ENCODE measurements around the gene ZMIZ1.

The ZMIZ1 gene

DNA sequence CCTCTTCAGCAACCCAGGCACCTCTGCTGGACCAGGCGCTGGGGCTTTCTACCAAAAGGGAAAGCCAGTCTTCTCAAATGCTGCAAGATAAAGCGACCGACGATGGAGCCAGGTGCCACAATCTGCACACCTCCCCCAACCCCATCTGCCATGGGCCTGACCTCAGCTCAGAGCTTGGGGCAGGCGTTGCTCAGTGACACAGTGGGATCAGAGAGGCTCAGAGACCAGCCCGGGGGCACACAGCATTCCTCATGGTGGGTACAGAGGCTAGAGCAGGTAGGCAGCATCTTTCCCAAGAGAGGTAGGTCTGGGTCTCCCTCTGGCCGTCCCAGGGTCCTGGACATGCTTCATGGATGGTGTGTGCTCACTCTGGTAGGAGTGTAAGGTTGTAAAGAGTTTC, 56.3 kb downstream of the ZMIZ1 start:
- no peak for DNase-seq

DNA sequence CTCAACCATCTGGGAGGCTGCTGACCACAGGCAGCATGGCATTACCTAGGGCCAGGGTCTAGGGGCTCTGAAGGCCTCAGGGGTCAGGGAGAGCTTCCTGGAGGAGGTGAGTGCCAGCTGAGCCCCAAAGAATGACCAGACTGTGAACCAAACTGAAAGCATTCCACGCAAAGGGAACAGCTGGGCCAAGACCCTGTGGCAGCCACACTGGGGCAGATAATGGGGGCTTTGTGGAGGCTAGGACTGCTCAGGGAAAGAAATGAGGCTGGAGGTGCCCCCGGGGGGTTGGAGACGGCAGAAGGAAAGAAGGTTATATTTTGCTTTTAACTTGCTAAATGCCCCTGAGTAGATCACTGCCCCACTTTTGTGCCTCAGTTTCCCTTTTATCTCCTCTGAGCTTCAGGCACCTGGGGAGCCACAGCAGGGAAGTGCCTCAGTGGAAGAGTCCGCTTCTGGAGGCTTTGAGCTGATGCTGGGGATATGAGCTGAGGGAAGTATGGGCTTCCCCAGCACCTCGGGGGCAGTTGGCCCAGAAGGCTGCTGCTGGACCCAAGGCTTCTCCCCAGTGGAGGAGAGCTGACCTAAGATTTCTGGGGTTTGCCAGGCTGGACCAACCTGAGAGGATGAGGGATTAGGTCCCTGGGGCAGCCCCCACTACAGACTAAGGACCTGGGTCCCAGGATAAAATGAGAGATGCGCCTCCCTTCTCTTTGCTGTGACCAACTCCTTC, 57.8 kb downstream of the ZMIZ1 start:
- DNase-seq: no peak

GRCh38 chr10:79127151-79127961, 58.6 kb downstream of the ZMIZ1 start:
- no peak for DNase-seq

DNA sequence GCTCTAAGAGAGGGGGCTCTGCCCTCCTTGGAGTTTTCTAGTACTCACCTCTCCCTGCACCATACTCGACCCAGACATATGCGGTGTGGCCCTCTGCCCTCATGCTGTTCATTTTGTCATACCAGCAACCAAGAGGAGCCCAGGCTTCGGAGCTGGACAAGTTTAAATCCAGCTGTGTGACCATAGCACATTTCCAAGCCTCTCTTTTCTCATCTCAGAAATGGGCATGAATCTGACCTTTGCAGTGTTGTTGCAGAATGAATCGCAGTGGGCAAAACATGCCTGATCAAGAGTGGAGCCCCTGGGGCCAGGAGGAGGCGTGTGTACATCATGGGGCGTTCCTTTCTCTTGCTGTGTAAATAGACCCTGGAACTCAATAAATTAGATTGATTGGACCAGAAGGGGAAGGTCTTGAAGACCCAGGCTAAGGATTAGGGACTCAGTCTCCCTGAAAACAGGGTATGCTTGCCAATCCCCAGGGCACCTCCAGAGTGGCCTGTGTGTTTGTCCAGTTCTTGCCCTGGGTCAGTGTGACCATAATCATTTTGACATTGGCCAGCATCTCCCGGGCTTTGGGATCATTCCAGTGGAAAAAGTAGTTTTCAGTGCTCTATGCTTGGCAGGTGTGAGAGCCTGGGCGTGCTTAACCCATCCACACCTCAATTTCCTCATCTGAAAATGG, 59.6 kb downstream of the ZMIZ1 start:
- no peak for DNase-seq

DNA sequence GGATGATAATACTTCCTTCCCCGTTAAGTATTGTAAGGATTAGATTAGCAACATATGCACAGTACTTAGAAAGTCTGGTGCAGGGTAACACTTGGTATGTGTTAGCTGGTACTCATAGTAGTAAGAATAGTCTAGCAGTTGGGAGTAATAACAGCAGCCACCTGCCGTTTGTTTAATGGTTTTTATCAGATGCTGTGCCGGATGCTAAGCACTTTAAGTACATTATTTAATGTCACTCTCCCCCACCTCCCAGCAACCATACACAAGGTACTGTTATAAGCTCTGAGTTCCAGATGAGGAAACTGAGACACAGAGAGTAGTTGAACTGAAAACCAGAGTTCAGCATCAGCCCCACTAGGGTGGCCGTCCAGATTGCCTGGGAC, 60.1 kb downstream of the ZMIZ1 start:
- no peak for DNase-seq

DNA sequence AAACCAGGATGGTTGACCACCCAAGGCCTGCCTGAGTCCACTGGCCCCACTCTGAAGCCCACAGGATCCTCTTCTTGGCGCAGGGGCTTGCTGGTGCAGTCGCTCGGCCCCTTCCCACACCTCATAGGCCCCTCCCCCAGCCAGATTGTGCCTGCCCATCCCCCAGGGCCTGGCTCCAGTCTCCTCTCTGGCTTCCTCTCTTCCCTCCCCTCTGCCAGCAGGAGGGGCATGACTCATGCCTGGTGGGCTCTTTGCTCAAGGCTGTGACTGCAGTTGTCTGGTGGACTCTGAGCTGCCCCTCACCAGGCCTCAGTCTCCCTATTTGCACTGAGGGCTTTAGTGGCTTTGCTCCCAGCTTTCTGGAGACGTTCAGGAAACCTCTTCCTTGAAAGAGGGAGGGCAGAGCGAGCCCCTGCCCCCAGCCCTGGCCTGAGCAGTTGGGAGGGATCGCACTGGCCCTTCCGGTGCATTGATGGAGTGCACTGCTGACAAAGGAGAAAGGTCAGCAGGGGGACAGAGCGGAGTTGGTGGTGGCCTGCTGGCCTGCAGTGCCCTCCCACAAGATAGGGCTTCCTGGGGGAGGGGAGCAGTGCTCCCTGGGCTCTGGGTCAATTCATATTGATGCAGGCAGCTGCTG, 60.7 kb downstream of the ZMIZ1 start:
- no peak for DNase-seq

DNA sequence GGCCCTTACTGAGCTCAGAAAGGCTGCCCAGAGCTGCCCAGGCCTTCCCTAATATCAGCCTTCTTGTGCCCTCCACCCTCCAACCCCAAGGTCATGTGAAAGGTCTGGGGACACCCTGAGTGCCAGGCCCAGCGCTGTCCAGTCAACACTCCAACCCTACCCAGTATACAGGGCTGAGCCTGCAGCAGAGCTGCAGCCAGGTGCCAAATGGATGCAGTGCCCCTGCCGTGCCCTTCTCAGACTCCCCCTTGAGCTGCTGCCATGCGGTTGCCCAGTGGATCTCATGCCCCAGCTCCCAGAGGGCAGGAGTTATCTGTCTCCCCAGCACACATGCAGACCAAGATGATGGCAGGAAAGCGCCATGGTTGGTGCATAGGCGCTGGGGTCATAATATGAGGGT, 61.5 kb downstream of the ZMIZ1 start:
- no peak for DNase-seq

DNA sequence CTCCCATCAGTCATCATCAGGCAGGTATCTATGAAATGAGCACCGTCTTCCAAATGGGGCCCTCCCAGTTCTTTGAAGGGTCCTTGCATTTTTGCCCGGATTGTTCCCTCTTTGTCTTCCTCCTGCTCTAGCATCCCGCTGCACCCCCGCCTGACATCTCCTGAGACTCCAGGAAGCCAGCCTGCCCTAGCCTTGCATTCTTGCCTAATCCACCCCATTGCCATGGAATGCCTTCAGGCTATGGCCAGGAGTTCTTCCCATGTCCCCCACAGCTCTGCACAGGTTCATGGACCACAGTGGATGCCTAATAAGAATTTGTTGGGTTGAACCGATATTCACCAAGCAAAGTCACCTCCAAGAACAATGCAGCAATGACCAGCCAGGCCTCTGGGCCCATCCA, 62.1 kb downstream of the ZMIZ1 start:
- no peak for DNase-seq

DNA sequence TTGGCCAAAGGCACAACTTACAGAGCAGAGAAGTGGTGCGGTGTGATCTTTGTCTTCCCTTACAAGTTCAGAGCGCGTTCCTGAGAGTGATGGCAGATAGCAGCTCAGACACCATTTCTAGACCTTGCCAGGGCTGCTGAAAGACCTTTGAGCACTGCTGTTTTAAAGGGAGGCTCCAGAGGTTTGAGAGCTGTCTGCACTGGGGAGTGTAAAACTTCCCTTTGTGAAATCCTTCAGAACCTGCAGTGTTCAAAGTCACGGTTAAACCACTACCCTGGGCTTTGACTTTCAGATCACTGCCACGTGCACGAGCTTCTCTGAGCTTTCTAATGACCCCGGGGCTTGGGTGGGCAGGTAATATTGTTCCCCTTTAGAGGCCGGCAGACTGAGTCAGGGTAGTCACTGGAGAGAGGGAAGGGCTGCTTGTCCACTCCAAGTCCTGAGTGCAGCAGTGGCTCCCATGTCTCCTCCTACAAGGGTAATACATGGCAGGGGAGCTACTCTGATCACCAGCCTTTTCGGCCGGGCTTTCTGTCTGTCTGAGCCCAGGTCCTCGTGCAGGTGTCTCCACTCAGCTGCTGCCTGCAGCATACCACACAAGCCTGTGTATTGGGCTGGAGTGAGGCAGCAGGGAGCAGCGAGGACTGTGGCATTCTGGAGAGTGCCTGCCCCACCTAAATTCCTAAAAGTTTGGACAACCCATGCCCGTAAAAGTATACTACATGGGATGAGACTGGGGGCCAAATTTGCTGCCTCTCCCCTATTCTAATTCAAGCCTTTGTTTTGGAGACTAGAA, 63.3 kb downstream of the ZMIZ1 start:
- DNase-seq: no peak

- DNase-seq: no peak
Observed at GRCh38 chr10:79132681-79133381, 64.1 kb downstream of the ZMIZ1 start.

DNA sequence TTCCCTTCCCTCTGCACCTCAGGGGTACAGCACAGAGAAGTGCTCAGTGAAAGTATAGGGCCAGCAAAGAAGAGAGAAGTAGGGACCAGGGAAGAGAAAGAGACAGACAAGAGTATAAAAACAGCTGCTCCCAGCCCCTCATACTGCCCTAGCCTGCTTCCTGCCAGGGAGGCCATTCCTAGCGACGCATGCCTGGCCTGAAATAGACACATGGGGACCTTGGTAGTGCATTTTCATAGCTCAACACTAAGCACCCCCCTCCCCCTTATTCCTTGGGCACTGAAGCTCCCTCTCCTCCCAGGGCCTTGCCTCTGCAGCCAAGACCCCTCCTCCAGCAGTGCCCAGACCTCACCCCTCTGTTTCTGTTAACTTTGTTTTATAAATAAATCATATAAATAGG, 64.7 kb downstream of the ZMIZ1 start:
- DNase-seq: no peak

GRCh38 chr10:79135790-79136189, 67.0 kb downstream of the ZMIZ1 start:
- DNase-seq: no peak

DNA sequence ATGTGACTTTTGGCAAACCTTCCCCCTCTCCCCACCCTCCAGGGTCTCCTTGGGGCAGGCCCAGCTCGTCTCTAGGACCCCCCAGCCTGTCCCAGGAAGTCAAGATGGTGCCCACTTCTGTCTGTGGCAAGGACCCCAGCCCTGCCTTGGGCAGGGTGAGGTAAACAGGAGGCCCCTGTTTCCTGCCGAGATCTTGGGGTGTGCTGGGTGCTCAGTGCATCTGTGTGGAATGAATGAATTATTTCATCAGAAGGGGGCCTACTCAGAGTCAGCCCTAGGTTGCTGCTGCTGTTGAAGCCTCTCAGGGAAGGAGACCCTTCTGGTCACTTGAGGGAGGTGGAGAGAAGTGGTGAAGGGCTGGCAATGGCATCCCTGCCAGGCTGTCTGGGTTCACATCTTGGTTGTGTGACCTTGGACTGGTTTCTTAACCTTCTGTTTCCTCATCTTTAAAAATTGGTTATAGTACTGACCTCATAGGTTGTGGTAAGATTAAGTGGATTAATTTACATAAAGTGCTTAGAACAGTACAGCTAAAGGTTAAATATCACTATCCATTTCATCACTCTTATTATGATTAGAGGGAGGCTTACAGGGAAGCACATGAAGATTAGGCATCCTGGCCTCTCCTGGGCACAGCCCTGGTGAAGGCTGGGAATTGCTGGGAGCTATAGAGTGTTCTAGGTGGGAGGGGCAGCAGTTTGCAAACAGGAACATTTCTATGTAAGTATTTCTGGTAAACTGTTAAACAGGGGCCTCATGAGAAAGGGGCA, 67.7 kb downstream of the ZMIZ1 start:
- no peak for DNase-seq

GRCh38 chr10:79137300-79137756, 68.6 kb downstream of the ZMIZ1 start:
- peak; percentile 60 for DNase-seq

DNA sequence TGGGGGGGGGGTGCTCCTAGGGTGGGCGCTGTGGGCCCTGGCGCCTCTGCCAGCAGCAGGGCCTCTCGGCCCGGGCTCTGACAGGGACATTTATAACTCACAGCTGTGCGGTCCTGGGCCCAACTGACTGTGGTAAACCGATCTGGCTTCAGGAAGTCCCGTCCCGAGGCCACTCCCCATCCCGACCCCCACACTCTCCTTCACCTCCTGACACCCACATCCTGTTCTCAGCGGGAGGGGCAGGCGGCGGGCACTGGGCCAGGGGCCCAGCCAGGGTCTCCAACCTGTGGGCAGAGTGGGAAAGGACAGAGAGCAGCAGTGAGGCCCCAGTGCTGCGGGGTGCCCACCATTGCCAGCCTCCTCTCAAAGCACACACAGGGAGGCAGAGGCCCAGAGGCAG, 69.1 kb downstream of the ZMIZ1 start:
- peak; percentile 76 for DNase-seq

DNA sequence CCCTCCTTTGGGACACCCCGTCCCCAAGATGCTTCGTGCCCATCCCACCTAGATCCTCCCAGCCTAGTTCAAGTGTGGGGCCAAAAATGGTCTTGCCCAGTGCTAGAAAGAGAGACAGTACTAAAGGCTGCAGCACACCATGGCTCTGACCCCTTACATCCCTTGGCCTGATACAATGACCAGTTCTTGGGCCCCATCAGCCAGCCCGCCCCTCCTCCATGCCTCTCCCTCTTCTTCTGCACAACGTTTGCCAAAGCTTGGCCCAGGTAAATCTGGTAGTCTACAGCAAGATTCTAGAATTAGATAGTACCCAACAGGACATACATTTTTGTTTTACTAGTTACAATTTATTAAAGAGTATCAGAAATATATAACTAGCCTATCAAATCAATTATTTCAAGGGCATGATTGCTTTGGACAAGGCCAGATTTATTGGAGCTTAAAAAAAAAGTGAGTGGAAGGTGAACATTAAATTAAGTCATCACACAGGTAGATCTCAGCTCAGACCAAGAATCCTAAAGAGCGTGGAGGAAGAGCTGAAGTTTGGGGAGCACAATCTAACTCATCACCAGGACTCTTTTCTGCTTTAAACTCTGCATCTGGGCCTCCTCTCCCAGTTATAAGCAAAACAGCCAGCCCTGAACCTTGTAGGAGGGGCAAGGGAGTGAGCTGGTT, 69.8 kb downstream of the ZMIZ1 start:
- DNase-seq: no peak

GRCh38 chr10:79139124-79139835, 70.5 kb downstream of the ZMIZ1 start:
- no peak for DNase-seq

DNA sequence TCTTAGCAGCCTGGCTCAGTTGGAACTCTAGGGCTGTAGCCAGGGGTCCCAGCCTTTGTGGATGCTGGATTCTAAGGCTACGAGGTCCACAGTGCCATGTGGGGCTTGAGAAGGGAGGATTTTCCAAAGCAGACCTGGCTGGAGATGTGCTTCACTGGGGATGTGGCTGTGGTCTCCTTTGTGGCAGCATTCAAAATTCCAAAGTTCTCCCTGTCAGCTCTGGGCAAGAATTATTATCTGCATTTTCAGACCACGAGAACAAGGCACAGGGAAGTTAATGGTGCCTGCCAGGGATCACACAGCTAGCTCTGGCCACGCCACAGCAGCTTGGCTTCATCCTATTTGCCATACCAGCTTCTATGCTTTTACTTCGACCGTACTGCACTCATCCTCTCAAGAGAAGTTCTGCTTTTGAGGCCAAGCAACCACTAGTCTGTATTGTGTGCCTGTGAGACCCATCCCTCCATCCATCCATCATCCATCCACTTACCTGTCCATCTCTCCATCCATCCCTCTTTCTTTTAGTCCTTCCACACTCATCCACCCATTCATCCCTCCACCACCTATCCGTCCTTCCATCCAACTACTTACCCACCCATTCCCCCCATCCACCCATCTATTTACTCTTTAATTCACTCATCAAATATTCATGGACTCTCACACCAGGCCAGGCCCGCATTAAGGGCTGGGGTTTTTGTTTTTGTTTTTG, 71.5 kb downstream of the ZMIZ1 start:
- no peak for DNase-seq

DNA sequence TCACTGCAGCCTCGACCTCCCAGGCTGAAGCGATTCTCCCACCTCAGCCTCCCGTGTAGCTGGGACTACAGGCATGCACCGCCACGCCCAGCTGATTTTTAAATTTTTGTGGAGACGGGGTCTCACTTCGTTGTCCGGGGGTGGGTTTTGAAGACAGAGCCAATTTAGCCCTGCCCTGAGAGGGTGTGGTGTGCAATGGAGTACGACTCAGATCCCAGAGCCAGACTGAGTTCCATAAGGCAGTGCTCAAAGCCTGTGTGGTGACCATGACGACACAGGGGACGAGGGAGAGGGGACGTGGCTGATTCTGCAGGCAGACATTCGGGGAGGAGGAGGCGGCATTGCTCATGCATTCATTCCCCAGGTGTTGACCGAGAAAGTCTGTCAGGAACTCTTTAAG, 72.1 kb downstream of the ZMIZ1 start:
- no peak for DNase-seq

Data from activated CD8-positive, alpha-beta memory T cell treated with anti-CD3 and anti-CD28 coated beads, Interleukin-2, amount 50 U/mL, for 48 hours (primary cell).